PC-3 (cell line): ENCODE data around the gene SHISA6.

ENCODE experiments used
- EZH2 ChIP-seq: fragments of 300-600 bp; sonication (generic); IDR thresholded peaks from one replicate; pipeline ENCODE4 v1.6.1; 2017; ENCODE audit warnings: antibody characterized with exemption, mild to moderate bottlenecking, low read length; ENCODE audit not compliant: unreplicated experiment
- EZH2phosphoT487 ChIP-seq: fragments of 300-600 bp; sonication (generic); IDR thresholded peaks from 2 replicates; pipeline ENCODE4 v1.6.1; 2018; ENCODE audit warnings: mild to moderate bottlenecking, antibody characterized with exemption, low read length, borderline replicate concordance
- TF ChIP-seq, protein P1 (sequence below): fragments of 300-600 bp; sonication (generic); conservative IDR thresholded peaks from 2 replicates; pipeline ENCODE4 v1.5.1; 2017; ENCODE audit warnings: antibody characterized with exemption, low read depth, mild to moderate bottlenecking, low read length

DNA sequence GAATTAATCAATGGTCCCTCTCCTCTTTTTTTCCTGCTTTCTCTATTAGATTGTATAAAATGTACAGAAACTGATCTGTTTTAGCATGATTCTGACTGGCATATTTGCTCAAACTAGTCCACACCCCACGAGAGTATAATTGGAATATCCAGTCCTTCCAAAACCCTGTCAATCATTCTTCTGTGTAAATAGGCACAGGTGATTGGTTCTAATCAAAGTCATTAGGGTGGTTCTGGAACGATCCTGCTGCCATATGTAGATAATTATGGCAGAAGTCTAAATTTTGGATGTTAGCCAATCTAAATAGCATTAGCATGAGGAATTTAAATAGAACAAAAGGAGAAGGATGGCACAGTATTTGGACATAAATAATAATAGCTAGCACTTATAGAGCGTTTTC is 165.7 kb downstream of the SHISA6 start:
- TF ChIP-seq, protein P1, sequence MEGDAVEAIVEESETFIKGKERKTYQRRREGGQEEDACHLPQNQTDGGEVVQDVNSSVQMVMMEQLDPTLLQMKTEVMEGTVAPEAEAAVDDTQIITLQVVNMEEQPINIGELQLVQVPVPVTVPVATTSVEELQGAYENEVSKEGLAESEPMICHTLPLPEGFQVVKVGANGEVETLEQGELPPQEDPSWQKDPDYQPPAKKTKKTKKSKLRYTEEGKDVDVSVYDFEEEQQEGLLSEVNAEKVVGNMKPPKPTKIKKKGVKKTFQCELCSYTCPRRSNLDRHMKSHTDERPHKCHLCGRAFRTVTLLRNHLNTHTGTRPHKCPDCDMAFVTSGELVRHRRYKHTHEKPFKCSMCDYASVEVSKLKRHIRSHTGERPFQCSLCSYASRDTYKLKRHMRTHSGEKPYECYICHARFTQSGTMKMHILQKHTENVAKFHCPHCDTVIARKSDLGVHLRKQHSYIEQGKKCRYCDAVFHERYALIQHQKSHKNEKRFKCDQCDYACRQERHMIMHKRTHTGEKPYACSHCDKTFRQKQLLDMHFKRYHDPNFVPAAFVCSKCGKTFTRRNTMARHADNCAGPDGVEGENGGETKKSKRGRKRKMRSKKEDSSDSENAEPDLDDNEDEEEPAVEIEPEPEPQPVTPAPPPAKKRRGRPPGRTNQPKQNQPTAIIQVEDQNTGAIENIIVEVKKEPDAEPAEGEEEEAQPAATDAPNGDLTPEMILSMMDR, result no peak
- no peak for TF ChIP-seq EZH2
- TF ChIP-seq EZH2phosphoT487, result no peak
